ENCODE results near the gene CCR6.
A peak's percentile ranks its signal among the peaks of the same experiment; 100 is the strongest.
"Not testable (repeated sequence)": the region's sequence is repeated elsewhere in the genome, so short reads cannot be mapped to it uniquely, and the experiment has no call there.

Gene CCR6

GRCh38 chr6:167122827-167123657, at the start of gene CCR6:
Gene CCR6, plus strand, starts transcription at chr6:167123096. Its CDS starts 13,039 bp downstream, at chr6:167136135.
- no peak for DNase-seq

DNA sequence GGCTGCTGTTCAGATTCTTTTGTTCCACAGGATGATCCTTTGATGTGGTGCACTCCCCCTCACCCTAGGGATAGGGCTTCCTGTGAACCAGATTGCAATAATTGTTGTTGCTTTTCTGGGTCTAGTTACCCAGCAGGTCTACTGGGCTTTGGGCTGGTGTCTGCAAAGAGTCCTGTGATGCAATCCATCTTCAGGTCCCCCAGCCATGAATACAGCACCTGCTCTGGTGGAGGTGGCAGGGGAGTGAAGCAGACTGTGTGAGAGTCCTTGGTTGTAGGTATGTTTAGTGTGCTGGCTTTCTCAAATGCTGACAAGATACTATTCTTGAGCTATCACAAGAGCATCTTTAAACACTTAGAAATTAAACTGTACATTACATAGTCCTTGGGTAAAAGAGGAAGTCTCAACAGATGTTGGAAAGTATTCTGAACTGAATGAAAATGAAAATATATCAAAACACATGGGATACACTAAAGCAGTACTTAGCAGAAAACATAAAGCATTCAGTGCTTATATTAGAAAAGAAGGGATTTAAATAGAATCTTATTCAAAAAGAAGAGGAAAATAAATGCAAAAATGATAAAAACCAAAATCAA, 49.1 kb upstream of the CCR6 start:
- no peak for DNase-seq

DNA sequence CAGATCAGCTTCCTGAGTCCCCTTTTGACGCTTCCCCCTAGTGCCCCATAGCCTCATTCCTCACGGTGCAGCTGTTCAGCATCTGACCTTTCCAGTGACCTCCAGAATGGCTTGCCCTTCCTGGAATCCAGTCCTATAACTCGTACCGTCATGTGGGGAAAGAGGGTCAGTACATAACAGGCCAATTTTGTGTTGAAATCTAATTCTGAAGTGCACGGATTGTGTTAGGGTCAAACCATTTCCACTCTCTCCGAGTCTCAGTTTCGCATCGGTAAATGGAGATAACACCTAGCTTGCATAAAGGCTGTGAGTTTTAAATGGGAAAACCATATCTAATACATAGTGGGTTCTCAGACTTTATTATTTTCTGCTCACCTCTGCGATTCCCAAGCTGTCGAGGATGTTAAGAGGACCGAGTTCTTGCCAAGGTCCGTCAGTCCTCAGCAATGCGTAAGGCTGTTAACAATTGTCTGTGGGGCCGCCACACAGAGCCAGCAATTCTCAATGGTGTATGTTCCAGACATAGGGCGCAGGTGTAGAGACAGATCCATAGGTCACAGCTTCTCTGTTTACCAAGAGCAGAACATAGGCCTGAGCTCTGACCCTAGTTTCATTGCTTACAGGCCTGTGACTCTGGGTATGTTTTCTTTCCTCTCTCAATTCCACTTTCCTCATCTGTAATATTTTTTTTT, 45.5 kb upstream of the CCR6 start:
- no peak for DNase-seq

- no peak for DNase-seq
Measured at GRCh38 chr6:167078745-167079144, 44.2 kb upstream of the CCR6 start.

DNA sequence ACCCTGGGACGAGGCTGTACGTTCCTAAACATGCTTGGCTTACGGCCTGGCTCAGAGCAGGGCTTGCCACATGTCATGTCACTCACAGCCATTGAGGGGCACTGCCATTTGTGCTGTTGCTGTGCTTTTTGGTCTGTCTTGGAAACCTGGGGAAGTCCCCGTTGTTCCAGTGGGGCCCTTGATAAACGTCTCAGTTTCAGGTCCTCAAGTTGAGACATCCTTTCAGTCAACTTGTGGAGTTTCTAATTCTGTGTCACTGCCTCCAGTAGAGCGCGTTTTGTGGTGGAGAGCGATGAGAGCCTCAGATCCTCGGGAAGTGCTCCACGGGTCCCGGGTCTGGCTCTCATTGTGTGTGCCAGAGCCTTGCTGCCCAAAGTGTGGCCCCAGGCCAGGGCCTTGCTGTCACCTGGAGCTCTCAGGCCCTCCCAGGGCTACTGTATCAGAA, 43.0 kb upstream of the CCR6 start:
- peak; percentile 61 for DNase-seq

- no peak for DNase-seq
Measured at GRCh38 chr6:167087857-167088354, 35.0 kb upstream of the CCR6 start.

DNA sequence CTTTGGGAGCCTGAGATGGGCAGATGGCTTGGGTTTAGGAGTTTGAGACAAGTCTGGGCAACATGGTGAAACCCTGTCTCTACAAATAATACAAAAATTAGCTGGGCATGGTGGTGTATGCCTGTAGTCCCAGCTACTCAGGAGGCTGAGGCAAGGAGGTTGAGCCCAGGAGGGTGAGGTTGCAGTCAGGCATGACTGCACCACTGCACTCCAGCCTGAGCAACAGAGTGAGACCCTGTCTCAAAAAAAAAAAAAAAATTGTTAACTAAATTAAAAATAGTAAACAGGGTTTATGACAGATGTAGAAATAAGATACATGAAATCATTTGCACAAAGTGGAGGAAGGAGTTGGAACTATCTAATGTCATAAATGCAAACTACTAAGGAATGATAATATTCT, 34.2 kb upstream of the CCR6 start:
- not testable (repeated sequence) for DNase-seq

- DNase-seq: no peak
Measured at GRCh38 chr6:167089243-167090142, 33.4 kb upstream of the CCR6 start.

DNA sequence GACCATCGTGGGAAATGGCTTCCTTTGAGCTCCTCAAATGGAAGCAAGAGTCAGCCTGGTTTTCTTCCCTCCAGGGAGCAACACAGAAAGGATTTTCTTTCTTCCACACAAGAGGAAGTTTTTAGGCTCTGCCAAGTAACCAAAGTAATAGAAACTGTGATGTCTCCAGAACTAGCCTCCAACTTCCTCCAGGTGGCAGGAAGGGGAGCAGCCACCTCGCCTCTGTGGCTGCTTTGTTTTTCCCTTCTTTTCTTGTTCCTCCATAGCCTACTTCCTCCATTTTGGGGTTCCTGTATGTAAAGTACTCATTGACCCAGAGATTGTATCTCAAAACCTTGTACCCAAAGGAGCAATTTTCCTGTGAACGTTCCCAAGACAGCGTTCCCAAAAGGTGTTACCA, 32.7 kb upstream of the CCR6 start:
- DNase-seq: no peak

- DNase-seq: no peak
Measured at GRCh38 chr6:167091026-167091804, 31.7 kb upstream of the CCR6 start.

GRCh38 chr6:167091805-167092107, 31.1 kb upstream of the CCR6 start:
- no peak for DNase-seq

DNA sequence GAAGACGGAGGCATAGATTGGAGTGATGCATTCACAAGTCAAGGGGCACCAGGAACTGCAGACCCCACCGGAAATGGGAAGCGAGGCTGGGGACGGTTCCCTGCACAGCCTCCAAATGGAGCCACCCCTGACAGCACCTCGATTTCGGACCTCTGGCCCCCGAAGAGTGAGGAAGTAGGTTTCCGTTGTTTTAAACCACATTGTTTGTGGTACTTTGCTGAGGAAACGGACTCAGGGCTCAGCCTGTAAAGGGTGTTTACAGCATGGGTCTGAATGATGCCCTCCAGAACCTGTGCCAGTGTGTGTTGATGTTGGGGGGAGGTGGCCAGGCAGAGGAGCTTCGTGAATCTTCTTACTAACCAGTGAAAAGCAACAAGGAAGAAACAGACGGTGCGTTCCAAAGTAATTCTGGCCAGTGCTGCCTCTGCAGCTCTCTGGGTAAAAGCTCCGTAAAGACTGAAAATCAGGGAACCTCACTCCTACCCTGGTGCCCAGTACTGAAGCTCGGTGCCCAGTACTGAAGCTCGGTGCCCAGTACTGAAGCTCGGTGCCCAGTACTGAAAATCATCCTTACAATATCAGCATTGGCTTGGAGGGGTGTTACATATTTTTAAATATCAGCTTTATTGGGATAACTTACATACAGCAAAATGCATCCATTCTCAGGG, 30.1 kb upstream of the CCR6 start:
- DNase-seq: no peak

- DNase-seq: no peak
Measured at GRCh38 chr6:167093406-167093921, 29.4 kb upstream of the CCR6 start.

DNA sequence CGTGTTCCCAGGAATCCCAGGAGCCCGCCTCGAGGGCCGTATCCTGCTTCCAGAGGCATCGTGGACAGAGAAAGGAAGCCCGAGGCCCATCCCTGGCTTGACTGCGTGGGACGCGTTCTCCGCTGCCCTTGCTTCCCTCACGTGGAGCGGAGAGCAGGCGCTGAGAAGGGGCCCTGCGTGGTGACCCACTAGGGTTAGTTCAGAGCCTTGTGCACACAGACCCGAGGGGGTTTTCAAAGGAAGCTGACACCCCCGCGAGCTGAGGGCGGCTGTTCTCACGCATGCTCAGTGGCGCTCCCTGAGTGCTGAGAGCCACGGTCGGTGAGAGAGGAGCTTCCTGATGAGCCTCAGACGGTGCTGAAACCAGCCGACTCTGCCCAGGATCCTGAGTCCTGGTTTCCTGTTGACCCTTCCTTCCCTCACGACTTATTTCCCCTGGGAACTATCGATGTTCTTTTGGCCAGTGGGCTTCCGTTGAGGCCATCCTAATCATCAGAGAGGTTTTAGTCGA, 28.9 kb upstream of the CCR6 start:
- peak; percentile 66 for DNase-seq

- peak; percentile 73 for DNase-seq
Measured at GRCh38 chr6:167094436-167094819, 28.5 kb upstream of the CCR6 start.

DNA sequence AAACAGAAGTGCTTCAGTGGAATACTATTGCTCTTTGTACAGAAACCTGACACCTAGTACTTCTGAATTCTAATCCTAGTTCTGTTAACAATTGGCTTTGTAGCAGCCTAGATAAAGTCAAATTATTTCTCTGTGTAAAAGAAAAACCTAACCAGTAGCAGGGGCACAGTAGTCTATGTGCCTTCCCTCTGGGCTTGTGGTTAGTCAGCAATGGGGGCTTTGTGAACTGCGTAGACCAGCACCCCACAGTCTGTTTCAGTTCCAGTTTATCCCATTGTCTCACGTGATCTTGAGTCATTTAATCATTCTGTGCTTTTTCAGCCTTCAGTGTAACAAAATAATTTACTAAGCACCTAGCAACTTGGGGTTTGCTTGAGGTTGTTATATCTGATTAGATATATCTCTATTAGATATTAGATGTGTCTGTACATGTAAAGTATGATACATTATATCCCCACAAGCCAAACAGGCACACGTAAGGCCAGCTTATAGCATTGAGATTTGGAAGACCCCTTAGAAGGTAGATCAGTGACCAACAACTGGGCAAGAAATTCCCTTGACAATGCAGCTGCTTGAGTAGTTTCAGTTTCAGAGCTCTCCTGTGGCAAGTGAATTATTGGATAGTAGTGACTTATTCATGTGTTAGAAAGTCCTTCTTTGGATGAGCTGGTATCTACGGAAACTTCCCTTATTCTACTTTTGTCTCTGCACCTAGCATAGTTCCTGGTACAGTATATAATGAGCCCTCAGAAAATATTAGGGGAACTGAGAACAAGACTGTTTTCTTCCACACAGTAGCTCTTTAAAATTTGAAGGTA, 27.9 kb upstream of the CCR6 start:
- peak; percentile 44 for DNase-seq

DNA sequence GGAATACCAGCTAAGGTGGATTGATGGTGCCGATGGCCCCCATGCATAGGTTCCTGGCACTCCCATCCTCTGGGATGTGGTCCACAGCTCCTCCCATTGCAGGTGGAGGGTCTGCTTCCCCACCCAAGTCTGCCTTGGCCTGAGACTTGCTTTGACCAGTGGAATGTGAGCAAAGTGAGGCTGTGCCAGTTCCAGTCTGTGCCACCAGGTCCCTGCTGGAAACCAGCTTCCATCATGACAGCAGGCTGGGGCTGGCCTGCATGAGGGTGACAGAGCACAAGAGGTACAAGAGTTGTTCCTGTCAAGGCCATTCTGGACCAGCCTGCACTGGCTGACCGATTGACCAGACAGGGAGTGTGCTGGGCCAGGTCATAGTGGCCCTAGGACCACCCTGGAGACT, 27.0 kb upstream of the CCR6 start:
- no peak for DNase-seq

GRCh38 chr6:167096991-167097390, 25.9 kb upstream of the CCR6 start:
- DNase-seq: no peak

- DNase-seq: no peak
Measured at GRCh38 chr6:167097770-167098169, 25.1 kb upstream of the CCR6 start.

DNA sequence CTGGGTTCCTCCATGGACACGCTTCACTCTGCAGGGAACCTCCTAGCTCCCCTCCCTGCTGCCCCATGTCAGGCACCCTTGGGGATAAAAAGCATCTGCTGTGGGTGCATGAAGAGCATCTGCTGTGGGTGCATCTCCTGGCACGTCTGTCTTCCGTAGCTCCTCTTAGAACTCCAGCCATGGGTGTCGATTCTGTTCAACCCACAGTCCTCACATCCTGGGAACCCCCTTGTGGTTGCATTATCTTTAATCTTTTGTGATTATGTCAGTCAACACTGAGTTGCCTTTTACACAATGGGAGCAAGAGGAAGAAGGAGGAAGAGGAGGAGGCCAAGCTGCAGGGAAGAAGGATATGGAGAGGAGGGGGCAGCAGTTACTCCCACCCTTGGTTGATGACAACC, 24.1 kb upstream of the CCR6 start:
- no peak for DNase-seq
